GM12878 (cell line): ENCODE results near the gene RADX. TPM values are rescaled to one million over a fixed set of nuclear protein-coding genes. Genes with fewer than 3 reads are reported as not detected.

Experiments used
- ATAC-seq: fragments of 200-7000 bp; cut with Tn5 transposase; 3 replicates; pipeline ENCODE4 v1.9.1; 2020; ENCODE audit warnings: mild to moderate bottlenecking, moderate library complexity
- BruUV-seq: library from RNA; stranded (reverse); fragments of 400-500 nt; replicated peaks from 2 replicates; lab custom pipeline; 2021; lab: Mats Ljungman, UMichigan
- CTCF ChIA-PET: fragments of 300-600 bp; sonication (Branson Sonifier 250); formaldehyde crosslinking; extraction: SDS; loops from one replicate; lab custom pipeline; 2021; ENCODE audit warnings: inconsistent platforms; lab: Yijun Ruan, JAX
- POLR2A ChIA-PET: fragments of 350-600 bp; formaldehyde crosslinking; extraction: SDS; loops from one replicate; lab custom pipeline; 2021; ENCODE audit warnings: inconsistent platforms; lab: Charles Lee
- RAD21 ChIA-PET: fragments of 300-600 bp; sonication (Branson Sonifier 250); formaldehyde crosslinking; loops from one replicate; lab custom pipeline; 2023; ENCODE audit warnings: antibody characterized with exemption; ENCODE audit not compliant: unreplicated experiment; lab: Charles Lee
- SMC1A ChIA-PET: fragments of 300-600 bp; sonication (Branson Sonifier 250); formaldehyde crosslinking; loops from one replicate; lab custom pipeline; 2023; ENCODE audit not compliant: unreplicated experiment, uncharacterized antibody; lab: Charles Lee
- DNase-seq: peaks from one replicate; pipeline ENCODE4 v3.0.0-alpha.2; 2011; ENCODE audit warnings: low read depth, low spot score
- FAIRE-seq: peaks from 3 replicates; lab custom pipeline; 2011; peaks lifted over from hg19 to GRCh38; lab: Jason Lieb, UNC
- H2AFZ ChIP-seq: 2 replicates; pipeline ENCODE4 v1.6.0; 2011; ENCODE audit warnings: low read depth, low read length, control low read depth; ENCODE audit not compliant: control insufficient read depth
- H3K27ac ChIP-seq: 2 replicates; pipeline ENCODE4 v1.5.1; 2011; ENCODE audit warnings: control low read depth; ENCODE audit not compliant: control insufficient read depth, insufficient read depth
- H3K27me3 ChIP-seq, 2 experiments: replicated peaks in 1 of 2; 2 replicates each; pipeline versions ENCODE4 v1.6.0 to v1.6.1; 2011; ENCODE audit warnings: low read length in 1 of 2; ENCODE audit not compliant: control insufficient read depth in 2 of 2, insufficient read depth in 2 of 2
- H3K36me3 ChIP-seq, 2 experiments: 2 replicates each; pipeline ENCODE4 v1.5.1; 2011; ENCODE audit warnings: low read length in 1 of 2; ENCODE audit not compliant: control insufficient read depth in 2 of 2, insufficient read depth in 2 of 2
- H3K4me1 ChIP-seq: 2 replicates; pipeline ENCODE4 v1.6.1; 2011; ENCODE audit warnings: mild to moderate bottlenecking, low read length, moderate library complexity, mixed read lengths; ENCODE audit not compliant: control insufficient read depth, insufficient read depth
- H3K4me2 ChIP-seq: 2 replicates; pipeline ENCODE4 v1.6.0; 2011; ENCODE audit warnings: control low read depth; ENCODE audit not compliant: control insufficient read depth, insufficient read depth
- H3K4me3 ChIP-seq: fragments of 200-600 bp; sonication (generic); 2 replicates; pipeline ENCODE4 v1.5.1; 2016
- H3K79me2 ChIP-seq: 2 replicates; pipeline ENCODE4 v1.6.0; 2011; ENCODE audit warnings: low read length; ENCODE audit not compliant: control insufficient read depth, insufficient read depth
- H3K9ac ChIP-seq: 2 replicates; pipeline ENCODE4 v1.8.0; 2011; ENCODE audit warnings: low read length, control low read depth, mixed read lengths; ENCODE audit not compliant: control insufficient read depth, insufficient read depth
- H3K9me3 ChIP-seq: replicated peaks from 3 replicates; pipeline ENCODE4 v1.5.1; 2011; ENCODE audit warnings: mild to moderate bottlenecking, low read length; ENCODE audit not compliant: control insufficient read depth, insufficient read depth
- H4K20me1 ChIP-seq: 2 replicates; pipeline ENCODE4 v1.6.0; 2011; ENCODE audit not compliant: control insufficient read depth, insufficient read depth
- IKZF1 ChIP-seq: fragments of 450-650 bp; conservative IDR thresholded peaks from 2 replicates; pipeline ENCODE4 v1.6.1; 2017; ENCODE audit warnings: antibody characterized with exemption, mild to moderate bottlenecking
- MEF2A ChIP-seq: IDR thresholded peaks from 2 replicates; pipeline ENCODE4 v1.6.1; 2011; ENCODE audit warnings: low read depth, mild to moderate bottlenecking, low read length, moderate library complexity; ENCODE audit not compliant: insufficient read depth
- NFYB ChIP-seq: IDR thresholded peaks from 2 replicates; pipeline ENCODE4 v1.6.1; 2011; ENCODE audit warnings: low read depth, mild to moderate bottlenecking, low read length, improper control_type of control experiment, moderate library complexity; ENCODE audit not compliant: insufficient read depth
- SP1 ChIP-seq: IDR thresholded peaks from one replicate; pipeline ENCODE4 v1.6.1; 2011; ENCODE audit warnings: low read depth, low read length
- STAT3 ChIP-seq: IDR thresholded peaks from 2 replicates; pipeline ENCODE4 v1.6.1; 2011; ENCODE audit warnings: low read depth, low read length, improper control_type of control experiment
- YY1 ChIP-seq: IDR thresholded peaks from 2 replicates; pipeline ENCODE4 v1.6.1; 2011; ENCODE audit warnings: low read depth, mild to moderate bottlenecking, low read length
- WGBS: methylation state at CpG from one replicate; pipeline ENCODE4 v1.1.6; 2016; ENCODE audit warnings: low lambda C conversion rate; ENCODE audit not compliant: insufficient replicate concordance, insufficient coverage; ENCODE audit errors: missing lambda C conversion rate; 5-methylcytosine and 5-hydroxymethylcytosine counted together
- in situ Hi-C: fragments of 300-500 bp; cut with MboI; formaldehyde crosslinking; loops from 9 replicates; pipeline ENCODE4 v1.14.3; 2018; ENCODE audit warnings: mixed read lengths
- intact Hi-C: fragments of 100-400 bp; cut with micrococcal nuclease; formaldehyde crosslinking; loops from one replicate; pipeline ENCODE4 v1.14.2; 2022; ENCODE audit not compliant: unreplicated experiment
- polyA plus RNA-seq, 11 experiments: library from polyadenylated mRNA; depleted of rRNA in 4 of 11; unstranded in 6 of 11; stranded (reverse) in 5 of 11; fragments of >200 nt; fragmentation: Nextera tagmentation in 4 of 11; fragmentation: Illumina TruSeq in 1 of 11; extraction: Ambion mirVana in 4 of 11; extraction: Trizol in 1 of 11; gene quantifications; 1 replicate in 1 of 11; 2 replicates in 10 of 11; pipeline versions ENCODE4 v1.2.1 to v1.2.3, GENCODE V29; 2011 to 2016; ENCODE audit warnings: inconsistent platforms in 2 of 11, missing spikeins in 2 of 11, low read depth in 1 of 11
- total RNA-seq, 4 experiments: library from RNA; depleted of rRNA in 3 of 4; stranded (reverse); fragments of >200 nt in 3 of 4; fragmentation: Illumina TruSeq in 1 of 4; extraction: Trizol in 1 of 4; gene quantifications; 2 replicates each; pipeline versions ENCODE4 v1.2.1 to v1.2.3, GENCODE V29; 2013 to 2021
- TF ChIP-seq, protein P1 (sequence below): fragments of 150-350 bp; IDR thresholded peaks from 2 replicates; pipeline ENCODE4 v1.6.1; 2016; ENCODE audit warnings: low read depth, low read length
- TF ChIP-seq, protein P2 (sequence below): IDR thresholded peaks from 2 replicates; pipeline ENCODE4 v1.6.1; 2012; ENCODE audit warnings: improper control_type of control experiment, low read depth, low read length; ENCODE audit not compliant: insufficient replicate concordance

RADX gene
- total and polyA plus RNA-seq, 10 of the 15 experiments (the other 5 are each of a cell fraction or from before 2014, with no cell fraction given), result 4.3 to 24.2 (median 12.4) TPM

DNA sequence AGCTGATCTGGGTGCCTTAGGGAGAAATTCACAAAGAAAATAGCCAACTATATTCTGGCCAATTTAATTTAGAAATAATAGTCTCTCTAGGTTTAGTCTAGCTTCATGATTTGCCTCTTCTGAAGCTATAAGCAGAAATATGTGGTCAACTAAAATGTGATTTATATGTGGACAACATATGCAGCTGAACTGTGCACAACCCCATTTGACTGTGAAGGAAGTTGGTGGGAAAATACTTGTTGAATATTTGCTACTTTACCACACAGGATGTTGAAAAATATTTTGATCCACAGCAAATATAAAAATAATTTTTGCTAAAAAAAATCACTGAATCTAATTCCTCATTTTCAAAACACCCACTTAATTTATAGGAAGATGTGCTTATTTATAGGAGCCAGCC, 99.0 kb downstream of the RADX start:
- no TSS peak for BruUV-seq
- no peak overlapping the region for H2AFZ ChIP-seq
- H3K9ac ChIP-seq, result no peak overlapping the region
- ChIA-PET RAD21 (no interaction called here), POLR2A (interaction anchor here (0.6 to 0.7 kb wide), 2 partner anchors 69 to 211 kb away, joined by 3 to 6 read pairs; no protein-coding TSS in a partner anchor), SMC1A (no interaction called here)
- no peak for DNase-seq
- H3K4me3 ChIP-seq, result no peak overlapping the region
- H3K9me3 ChIP-seq, result no peaks in the 10 kb centered on the region
- no peaks in the 10 kb centered on the region for H3K36me3 ChIP-seq
- TF ChIP-seq SP1, result no peak
- TF ChIP-seq, all 136 proteins: peak for 0
- ATAC-seq (no peak), FAIRE-seq (no peak)
- H3K4me2 ChIP-seq, result no peak overlapping the region
- no peaks in the 10 kb centered on the region for H4K20me1 ChIP-seq
- no peaks in the 10 kb centered on the region for H3K4me1 ChIP-seq
- CTCF ChIA-PET, result no interaction called here
- no peaks in the 10 kb centered on the region for H3K79me2 ChIP-seq
- no peaks in the 10 kb centered on the region for H3K27me3 ChIP-seq
- no peak overlapping the region for H3K27ac ChIP-seq
- intact Hi-C loops (no loop called here), in situ Hi-C loops (no loop called here)

DNA sequence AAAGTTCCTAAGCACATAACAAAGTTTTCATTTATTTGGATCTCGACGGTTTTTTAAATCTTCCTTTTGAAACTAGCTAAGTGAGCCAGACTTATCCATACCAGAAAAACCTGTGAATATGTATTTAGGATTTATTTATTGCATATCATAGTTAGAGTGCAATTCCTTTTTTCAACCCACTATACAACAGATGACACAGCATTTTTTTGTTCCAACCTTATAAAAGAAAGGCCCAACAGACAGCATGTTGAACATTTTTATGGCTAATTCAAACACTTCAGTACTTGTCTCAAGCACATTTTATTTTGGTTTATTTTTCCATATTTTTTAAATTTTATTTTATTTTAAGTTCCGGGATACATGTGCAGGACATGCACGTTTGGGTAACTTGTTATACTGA, 99.6 kb downstream of the RADX start:
- H3K36me3 ChIP-seq, result no peaks in the 10 kb centered on the region
- in situ Hi-C loops (no loop called here), intact Hi-C loops (no loop called here)
- POLR2A ChIA-PET, result no interaction called here
- CTCF ChIA-PET, result no interaction called here
- FAIRE-seq, result no peak
- no peak overlapping the region for H3K27ac ChIP-seq
- no peaks in the 10 kb centered on the region for H3K79me2 ChIP-seq
- RAD21 ChIA-PET, result no interaction called here
- H3K4me2 ChIP-seq, result no peak overlapping the region
- no peaks in the 10 kb centered on the region for H3K4me1 ChIP-seq
- no peak for ATAC-seq
- H3K4me3 ChIP-seq, result no peak overlapping the region
- H3K9me3 ChIP-seq, result no peaks in the 10 kb centered on the region
- SMC1A ChIA-PET, result no interaction called here
- no TSS peak for BruUV-seq
- WGBS, result 36% methylated on average over 4 of the region's 4 CpGs
- H3K9ac ChIP-seq, result no peak overlapping the region
- no peak for DNase-seq
- no peaks in the 10 kb centered on the region for H4K20me1 ChIP-seq
- H3K27me3 ChIP-seq, result no peaks in the 10 kb centered on the region
- H2AFZ ChIP-seq, result no peak overlapping the region
- TF ChIP-seq NFYB (no peak), MEF2A (no peak), YY1 (no peak), IKZF1 (no peak), STAT3 (no peak)
- TF ChIP-seq, protein P1, sequence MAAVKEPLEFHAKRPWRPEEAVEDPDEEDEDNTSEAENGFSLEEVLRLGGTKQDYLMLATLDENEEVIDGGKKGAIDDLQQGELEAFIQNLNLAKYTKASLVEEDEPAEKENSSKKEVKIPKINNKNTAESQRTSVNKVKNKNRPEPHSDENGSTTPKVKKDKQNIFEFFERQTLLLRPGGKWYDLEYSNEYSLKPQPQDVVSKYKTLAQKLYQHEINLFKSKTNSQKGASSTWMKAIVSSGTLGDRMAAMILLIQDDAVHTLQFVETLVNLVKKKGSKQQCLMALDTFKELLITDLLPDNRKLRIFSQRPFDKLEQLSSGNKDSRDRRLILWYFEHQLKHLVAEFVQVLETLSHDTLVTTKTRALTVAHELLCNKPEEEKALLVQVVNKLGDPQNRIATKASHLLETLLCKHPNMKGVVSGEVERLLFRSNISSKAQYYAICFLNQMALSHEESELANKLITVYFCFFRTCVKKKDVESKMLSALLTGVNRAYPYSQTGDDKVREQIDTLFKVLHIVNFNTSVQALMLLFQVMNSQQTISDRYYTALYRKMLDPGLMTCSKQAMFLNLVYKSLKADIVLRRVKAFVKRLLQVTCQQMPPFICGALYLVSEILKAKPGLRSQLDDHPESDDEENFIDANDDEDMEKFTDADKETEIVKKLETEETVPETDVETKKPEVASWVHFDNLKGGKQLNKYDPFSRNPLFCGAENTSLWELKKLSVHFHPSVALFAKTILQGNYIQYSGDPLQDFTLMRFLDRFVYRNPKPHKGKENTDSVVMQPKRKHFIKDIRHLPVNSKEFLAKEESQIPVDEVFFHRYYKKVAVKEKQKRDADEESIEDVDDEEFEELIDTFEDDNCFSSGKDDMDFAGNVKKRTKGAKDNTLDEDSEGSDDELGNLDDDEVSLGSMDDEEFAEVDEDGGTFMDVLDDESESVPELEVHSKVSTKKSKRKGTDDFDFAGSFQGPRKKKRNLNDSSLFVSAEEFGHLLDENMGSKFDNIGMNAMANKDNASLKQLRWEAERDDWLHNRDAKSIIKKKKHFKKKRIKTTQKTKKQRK, result no peak
- TF ChIP-seq, protein P2, sequence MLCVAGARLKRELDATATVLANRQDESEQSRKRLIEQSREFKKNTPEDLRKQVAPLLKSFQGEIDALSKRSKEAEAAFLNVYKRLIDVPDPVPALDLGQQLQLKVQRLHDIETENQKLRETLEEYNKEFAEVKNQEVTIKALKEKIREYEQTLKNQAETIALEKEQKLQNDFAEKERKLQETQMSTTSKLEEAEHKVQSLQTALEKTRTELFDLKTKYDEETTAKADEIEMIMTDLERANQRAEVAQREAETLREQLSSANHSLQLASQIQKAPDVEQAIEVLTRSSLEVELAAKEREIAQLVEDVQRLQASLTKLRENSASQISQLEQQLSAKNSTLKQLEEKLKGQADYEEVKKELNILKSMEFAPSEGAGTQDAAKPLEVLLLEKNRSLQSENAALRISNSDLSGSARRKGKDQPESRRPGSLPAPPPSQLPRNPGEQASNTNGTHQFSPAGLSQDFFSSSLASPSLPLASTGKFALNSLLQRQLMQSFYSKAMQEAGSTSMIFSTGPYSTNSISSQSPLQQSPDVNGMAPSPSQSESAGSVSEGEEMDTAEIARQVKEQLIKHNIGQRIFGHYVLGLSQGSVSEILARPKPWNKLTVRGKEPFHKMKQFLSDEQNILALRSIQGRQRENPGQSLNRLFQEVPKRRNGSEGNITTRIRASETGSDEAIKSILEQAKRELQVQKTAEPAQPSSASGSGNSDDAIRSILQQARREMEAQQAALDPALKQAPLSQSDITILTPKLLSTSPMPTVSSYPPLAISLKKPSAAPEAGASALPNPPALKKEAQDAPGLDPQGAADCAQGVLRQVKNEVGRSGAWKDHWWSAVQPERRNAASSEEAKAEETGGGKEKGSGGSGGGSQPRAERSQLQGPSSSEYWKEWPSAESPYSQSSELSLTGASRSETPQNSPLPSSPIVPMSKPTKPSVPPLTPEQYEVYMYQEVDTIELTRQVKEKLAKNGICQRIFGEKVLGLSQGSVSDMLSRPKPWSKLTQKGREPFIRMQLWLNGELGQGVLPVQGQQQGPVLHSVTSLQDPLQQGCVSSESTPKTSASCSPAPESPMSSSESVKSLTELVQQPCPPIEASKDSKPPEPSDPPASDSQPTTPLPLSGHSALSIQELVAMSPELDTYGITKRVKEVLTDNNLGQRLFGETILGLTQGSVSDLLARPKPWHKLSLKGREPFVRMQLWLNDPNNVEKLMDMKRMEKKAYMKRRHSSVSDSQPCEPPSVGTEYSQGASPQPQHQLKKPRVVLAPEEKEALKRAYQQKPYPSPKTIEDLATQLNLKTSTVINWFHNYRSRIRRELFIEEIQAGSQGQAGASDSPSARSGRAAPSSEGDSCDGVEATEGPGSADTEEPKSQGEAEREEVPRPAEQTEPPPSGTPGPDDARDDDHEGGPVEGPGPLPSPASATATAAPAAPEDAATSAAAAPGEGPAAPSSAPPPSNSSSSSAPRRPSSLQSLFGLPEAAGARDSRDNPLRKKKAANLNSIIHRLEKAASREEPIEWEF, result no peak
